WTC11 (cell line): ENCODE results near the gene TOPAZ1. TPM values are rescaled to one million over a fixed set of nuclear protein-coding genes. Genes with fewer than 3 reads are reported as not detected.

Experiments used
- ATAC-seq: fragments of 200-7000 bp; cut with Tn5 transposase; 2 replicates; pipeline ENCODE4 v1.10.0; 2021; ENCODE audit warnings: mild to moderate bottlenecking, moderate library complexity
- CTCF ChIA-PET: fragments of 300-600 bp; sonication (Branson Sonifier 250); formaldehyde crosslinking; loops from one replicate; lab custom pipeline; 2021; ENCODE audit warnings: antibody characterized with exemption; lab: Charles Lee
- POLR2A ChIA-PET: fragments of 350-600 bp; sonication (Branson Sonifier 250); formaldehyde crosslinking; loops from one replicate; lab custom pipeline; 2021; ENCODE audit warnings: antibody characterized with exemption; lab: Charles Lee
- DNase-seq: peaks from one replicate; pipeline ENCODE4 v3.0.0; 2021; ENCODE audit warnings: low spot score
- H3K27ac Mint-ChIP-seq: 2 replicates; pipeline ENCODE4 v1.8.0; 2021; ENCODE audit warnings: mixed read lengths
- H3K27me3 Mint-ChIP-seq: 2 replicates; pipeline ENCODE4 v1.8.0; 2021; ENCODE audit warnings: low read depth, mild to moderate bottlenecking, moderate library complexity, mixed read lengths
- H3K36me3 Mint-ChIP-seq: 2 replicates; pipeline ENCODE4 v1.8.0; 2021; ENCODE audit warnings: mixed read lengths
- H3K4me1 Mint-ChIP-seq: 2 replicates; pipeline ENCODE4 v1.8.0; 2022; ENCODE audit warnings: mixed read lengths
- H3K4me3 Mint-ChIP-seq: 2 replicates; pipeline ENCODE4 v1.8.0; 2021; ENCODE audit warnings: mild to moderate bottlenecking, moderate library complexity, mixed read lengths
- H3K9me3 Mint-ChIP-seq: 2 replicates; pipeline ENCODE4 v1.8.0; 2021; ENCODE audit warnings: mixed read lengths
- CBFB ChIP-seq: sonication (generic); formaldehyde crosslinking; IDR thresholded peaks from 2 replicates; pipeline ENCODE4 v1.8.1; 2022; ENCODE audit warnings: mild to moderate bottlenecking, low read depth, missing genetic modification reagents
- EMX1 ChIP-seq: fragments of 250-450 bp; sonication (Bioruptor Pico); IDR thresholded peaks from 2 replicates; pipeline ENCODE4 v1.8.0; 2021; ENCODE audit warnings: mild to moderate bottlenecking
- FOXP1 ChIP-seq: sonication (generic); formaldehyde crosslinking; IDR thresholded peaks from 2 replicates; pipeline ENCODE4 v1.8.0; 2022; ENCODE audit warnings: missing genetic modification reagents, mild to moderate bottlenecking, moderate library complexity, borderline replicate concordance
- GABPB1 ChIP-seq: sonication (generic); formaldehyde crosslinking; IDR thresholded peaks from 2 replicates; pipeline ENCODE4 v1.8.1; 2023; ENCODE audit warnings: mild to moderate bottlenecking, missing genetic modification reagents
- IRF2 ChIP-seq: sonication (generic); formaldehyde crosslinking; IDR thresholded peaks from 2 replicates; pipeline ENCODE4 v1.8.0; 2022; ENCODE audit warnings: low read depth, missing genetic modification reagents, borderline replicate concordance
- JAZF1 ChIP-seq: fragments of 250-450 bp; sonication (Bioruptor Pico); IDR thresholded peaks from 2 replicates; pipeline ENCODE4 v1.9.0; 2021; ENCODE audit warnings: moderate library complexity, mild to moderate bottlenecking, inconsistent platforms
- OVOL2 ChIP-seq: fragments of 250-450 bp; sonication (Bioruptor Pico); IDR thresholded peaks from 2 replicates; pipeline ENCODE4 v1.9.0; 2021; ENCODE audit warnings: mild to moderate bottlenecking, borderline replicate concordance
- TEAD4 ChIP-seq: sonication (generic); formaldehyde crosslinking; IDR thresholded peaks from 2 replicates; pipeline ENCODE4 v1.8.0; 2022; ENCODE audit warnings: mild to moderate bottlenecking, missing genetic modification reagents
- TP53 ChIP-seq: sonication (generic); formaldehyde crosslinking; IDR thresholded peaks from 2 replicates; pipeline ENCODE4 v1.8.1; 2023; ENCODE audit warnings: mild to moderate bottlenecking, missing genetic modification reagents
- ZNF219 ChIP-seq: sonication (generic); formaldehyde crosslinking; IDR thresholded peaks from 2 replicates; pipeline ENCODE4 v1.8.0; 2023; ENCODE audit warnings: missing genetic modification reagents, mild to moderate bottlenecking, borderline replicate concordance
- ZNF317 ChIP-seq: sonication (generic); formaldehyde crosslinking; IDR thresholded peaks from 2 replicates; pipeline ENCODE4 v1.8.1; 2023; ENCODE audit warnings: low read depth, mild to moderate bottlenecking, moderate library complexity, missing genetic modification reagents, borderline replicate concordance
- ZNF423 ChIP-seq: fragments of 250-450 bp; sonication (Bioruptor Pico); IDR thresholded peaks from 2 replicates; pipeline ENCODE4 v2.1.2; 2022; ENCODE audit warnings: mild to moderate bottlenecking, moderate library complexity
- ZNF671 ChIP-seq: fragments of 250-450 bp; sonication (Bioruptor Pico); IDR thresholded peaks from 2 replicates; pipeline ENCODE4 v1.8.0; 2021; ENCODE audit warnings: mild to moderate bottlenecking
- total RNA-seq: library from RNA; stranded (reverse); gene quantifications from 3 replicates; pipeline ENCODE4 v1.2.3, GENCODE V29; 2021
- TF ChIP-seq, protein P1 (sequence below): sonication (generic); formaldehyde crosslinking; IDR thresholded peaks from 2 replicates; pipeline ENCODE4 v1.8.0; 2023; ENCODE audit warnings: mild to moderate bottlenecking, missing genetic modification reagents
- TF ChIP-seq, protein P2 (sequence below): sonication (generic); formaldehyde crosslinking; IDR thresholded peaks from 2 replicates; pipeline ENCODE4 v1.8.0; 2023; ENCODE audit warnings: missing genetic modification reagents
- TF ChIP-seq, protein P3 (sequence below): fragments of 250-450 bp; sonication (Bioruptor Pico); IDR thresholded peaks from 2 replicates; pipeline ENCODE4 v1.9.0; 2021; ENCODE audit warnings: mild to moderate bottlenecking
- TF ChIP-seq, protein P4 (sequence below): sonication (generic); formaldehyde crosslinking; IDR thresholded peaks from 2 replicates; pipeline ENCODE4 v1.8.1; 2022; ENCODE audit warnings: missing genetic modification reagents, borderline replicate concordance
- TF ChIP-seq, protein P5 (sequence below): sonication (generic); formaldehyde crosslinking; IDR thresholded peaks from 2 replicates; pipeline ENCODE4 v1.8.1; 2023; ENCODE audit warnings: mild to moderate bottlenecking, missing genetic modification reagents
- TF ChIP-seq, protein P6 (sequence below): fragments of 250-450 bp; sonication (Bioruptor Pico); IDR thresholded peaks from 2 replicates; pipeline ENCODE4 v1.8.0; 2021; ENCODE audit warnings: mild to moderate bottlenecking
- TF ChIP-seq, protein P7 (sequence below): sonication (generic); formaldehyde crosslinking; conservative IDR thresholded peaks from 2 replicates; pipeline ENCODE4 v1.8.1; 2023; ENCODE audit warnings: mild to moderate bottlenecking, low read depth, missing genetic modification reagents, moderate library complexity
- TF ChIP-seq, protein P8 (sequence below): sonication (generic); formaldehyde crosslinking; IDR thresholded peaks from 2 replicates; pipeline ENCODE4 v1.8.1; 2023; ENCODE audit warnings: mild to moderate bottlenecking, missing genetic modification reagents, moderate library complexity

The TOPAZ1 gene
- total RNA-seq, 1 experiment from 2014 or later, result not detected

DNA sequence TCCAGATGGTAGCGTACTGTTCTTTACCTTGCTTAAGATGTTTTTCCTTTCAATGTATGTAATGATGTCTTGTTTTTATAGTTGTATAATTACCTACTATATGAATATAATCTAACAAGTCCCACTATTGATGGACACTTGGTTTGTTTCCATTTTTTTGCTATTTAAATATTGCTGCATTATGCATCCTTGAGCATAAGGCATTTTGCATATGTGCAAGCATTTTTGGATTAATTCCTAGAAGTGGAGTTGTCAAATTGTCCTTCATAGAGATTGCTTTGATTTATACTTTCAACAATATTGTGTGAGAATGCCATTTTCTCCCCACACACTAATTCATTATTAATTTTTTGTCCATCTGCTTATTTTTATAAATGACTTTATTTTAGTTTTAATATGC lies 17.7 kb downstream of the TOPAZ1 start (continued):
- no peak for TF ChIP-seq OVOL2 (CRISPR knock-in tag)
- TF ChIP-seq ZNF317 (CRISPR knock-in tag), result no peak

DNA sequence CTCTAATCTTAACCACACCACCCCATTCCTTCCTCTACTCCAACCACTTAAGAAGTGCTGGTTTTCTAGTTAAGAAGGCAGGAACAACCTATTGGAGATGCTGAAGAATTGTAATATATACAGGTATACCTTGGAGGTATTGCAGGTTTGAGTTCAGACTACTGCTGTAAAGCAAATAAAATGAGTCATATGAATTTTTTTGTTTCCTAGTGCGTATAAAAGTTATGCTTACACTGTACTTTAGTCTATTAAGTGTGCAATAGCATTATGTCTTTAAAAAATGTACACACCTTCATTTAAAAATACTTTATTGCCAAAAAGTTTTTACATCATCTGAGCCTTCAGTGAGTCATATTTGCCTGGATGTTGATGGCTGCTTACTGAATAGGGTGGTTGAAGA lies 22.5 kb downstream of the TOPAZ1 start:
- H3K4me1 Mint-ChIP-seq, result no peaks in the 10 kb centered on the region
- ChIA-PET CTCF (no interaction called here), POLR2A (no interaction called here)
- H3K9me3 Mint-ChIP-seq, result peaks cover 7% of the 10 kb centered on the region
- no peak for DNase-seq
- no peak overlapping the region for H3K4me3 Mint-ChIP-seq
- TF ChIP-seq, protein P1, sequence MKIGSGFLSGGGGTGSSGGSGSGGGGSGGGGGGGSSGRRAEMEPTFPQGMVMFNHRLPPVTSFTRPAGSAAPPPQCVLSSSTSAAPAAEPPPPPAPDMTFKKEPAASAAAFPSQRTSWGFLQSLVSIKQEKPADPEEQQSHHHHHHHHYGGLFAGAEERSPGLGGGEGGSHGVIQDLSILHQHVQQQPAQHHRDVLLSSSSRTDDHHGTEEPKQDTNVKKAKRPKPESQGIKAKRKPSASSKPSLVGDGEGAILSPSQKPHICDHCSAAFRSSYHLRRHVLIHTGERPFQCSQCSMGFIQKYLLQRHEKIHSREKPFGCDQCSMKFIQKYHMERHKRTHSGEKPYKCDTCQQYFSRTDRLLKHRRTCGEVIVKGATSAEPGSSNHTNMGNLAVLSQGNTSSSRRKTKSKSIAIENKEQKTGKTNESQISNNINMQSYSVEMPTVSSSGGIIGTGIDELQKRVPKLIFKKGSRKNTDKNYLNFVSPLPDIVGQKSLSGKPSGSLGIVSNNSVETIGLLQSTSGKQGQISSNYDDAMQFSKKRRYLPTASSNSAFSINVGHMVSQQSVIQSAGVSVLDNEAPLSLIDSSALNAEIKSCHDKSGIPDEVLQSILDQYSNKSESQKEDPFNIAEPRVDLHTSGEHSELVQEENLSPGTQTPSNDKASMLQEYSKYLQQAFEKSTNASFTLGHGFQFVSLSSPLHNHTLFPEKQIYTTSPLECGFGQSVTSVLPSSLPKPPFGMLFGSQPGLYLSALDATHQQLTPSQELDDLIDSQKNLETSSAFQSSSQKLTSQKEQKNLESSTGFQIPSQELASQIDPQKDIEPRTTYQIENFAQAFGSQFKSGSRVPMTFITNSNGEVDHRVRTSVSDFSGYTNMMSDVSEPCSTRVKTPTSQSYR (CRISPR knock-in tag), result no peak
- TF ChIP-seq TEAD4 (CRISPR knock-in tag), result no peak
- TF ChIP-seq, protein P2, sequence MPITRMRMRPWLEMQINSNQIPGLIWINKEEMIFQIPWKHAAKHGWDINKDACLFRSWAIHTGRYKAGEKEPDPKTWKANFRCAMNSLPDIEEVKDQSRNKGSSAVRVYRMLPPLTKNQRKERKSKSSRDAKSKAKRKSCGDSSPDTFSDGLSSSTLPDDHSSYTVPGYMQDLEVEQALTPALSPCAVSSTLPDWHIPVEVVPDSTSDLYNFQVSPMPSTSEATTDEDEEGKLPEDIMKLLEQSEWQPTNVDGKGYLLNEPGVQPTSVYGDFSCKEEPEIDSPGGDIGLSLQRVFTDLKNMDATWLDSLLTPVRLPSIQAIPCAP (CRISPR knock-in tag), result no peak
- TF ChIP-seq OVOL2 (CRISPR knock-in tag), result no peak
- TF ChIP-seq, protein P3, sequence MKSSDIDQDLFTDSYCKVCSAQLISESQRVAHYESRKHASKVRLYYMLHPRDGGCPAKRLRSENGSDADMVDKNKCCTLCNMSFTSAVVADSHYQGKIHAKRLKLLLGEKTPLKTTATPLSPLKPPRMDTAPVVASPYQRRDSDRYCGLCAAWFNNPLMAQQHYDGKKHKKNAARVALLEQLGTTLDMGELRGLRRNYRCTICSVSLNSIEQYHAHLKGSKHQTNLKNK, result no peak
- no peak for TF ChIP-seq CBFB (CRISPR knock-in tag)
- TF ChIP-seq GABPB1 (CRISPR knock-in tag), result no peak
- TF ChIP-seq, protein P4, sequence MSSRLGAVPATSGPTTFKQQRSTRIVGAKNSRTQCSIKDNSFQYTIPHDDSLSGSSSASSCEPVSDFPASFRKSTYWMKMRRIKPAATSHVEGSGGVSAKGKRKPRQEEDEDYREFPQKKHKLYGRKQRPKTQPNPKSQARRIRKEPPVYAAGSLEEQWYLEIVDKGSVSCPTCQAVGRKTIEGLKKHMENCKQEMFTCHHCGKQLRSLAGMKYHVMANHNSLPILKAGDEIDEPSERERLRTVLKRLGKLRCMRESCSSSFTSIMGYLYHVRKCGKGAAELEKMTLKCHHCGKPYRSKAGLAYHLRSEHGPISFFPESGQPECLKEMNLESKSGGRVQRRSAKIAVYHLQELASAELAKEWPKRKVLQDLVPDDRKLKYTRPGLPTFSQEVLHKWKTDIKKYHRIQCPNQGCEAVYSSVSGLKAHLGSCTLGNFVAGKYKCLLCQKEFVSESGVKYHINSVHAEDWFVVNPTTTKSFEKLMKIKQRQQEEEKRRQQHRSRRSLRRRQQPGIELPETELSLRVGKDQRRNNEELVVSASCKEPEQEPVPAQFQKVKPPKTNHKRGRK (CRISPR knock-in tag), result no peak
- no peak for TF ChIP-seq EMX1 (CRISPR knock-in tag)
- TF ChIP-seq, protein P5, sequence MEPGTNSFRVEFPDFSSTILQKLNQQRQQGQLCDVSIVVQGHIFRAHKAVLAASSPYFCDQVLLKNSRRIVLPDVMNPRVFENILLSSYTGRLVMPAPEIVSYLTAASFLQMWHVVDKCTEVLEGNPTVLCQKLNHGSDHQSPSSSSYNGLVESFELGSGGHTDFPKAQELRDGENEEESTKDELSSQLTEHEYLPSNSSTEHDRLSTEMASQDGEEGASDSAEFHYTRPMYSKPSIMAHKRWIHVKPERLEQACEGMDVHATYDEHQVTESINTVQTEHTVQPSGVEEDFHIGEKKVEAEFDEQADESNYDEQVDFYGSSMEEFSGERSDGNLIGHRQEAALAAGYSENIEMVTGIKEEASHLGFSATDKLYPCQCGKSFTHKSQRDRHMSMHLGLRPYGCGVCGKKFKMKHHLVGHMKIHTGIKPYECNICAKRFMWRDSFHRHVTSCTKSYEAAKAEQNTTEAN (CRISPR knock-in tag), result no peak
- TF ChIP-seq ZNF219 (CRISPR knock-in tag), result no peak
- no peak for TF ChIP-seq TP53 (CRISPR knock-in tag)
- TF ChIP-seq, all 79 proteins: peak for 0
- no peaks in the 10 kb centered on the region for H3K27me3 Mint-ChIP-seq
- ATAC-seq, result no peak
- H3K36me3 Mint-ChIP-seq, result no peaks in the 10 kb centered on the region
- no peak overlapping the region for H3K27ac Mint-ChIP-seq

DNA sequence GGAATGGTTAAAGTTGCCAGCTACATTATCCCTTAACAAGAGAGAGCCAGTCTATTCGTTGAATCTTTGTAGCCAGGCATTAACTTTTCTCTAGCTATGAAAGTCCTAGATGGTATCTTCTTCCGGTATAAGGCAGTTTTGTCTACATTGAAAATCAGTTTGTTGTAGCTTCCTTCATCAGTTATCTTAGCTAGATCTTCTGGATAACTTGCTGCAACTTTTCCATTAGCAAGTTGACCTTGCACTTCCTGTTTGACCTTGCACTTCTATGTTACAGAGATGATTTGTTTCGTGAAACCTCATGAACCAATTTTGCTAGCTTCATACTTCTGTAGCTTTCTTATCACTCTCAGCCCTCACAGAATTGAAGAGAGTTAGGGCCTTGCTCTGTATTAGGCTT lies 24.1 kb downstream of the TOPAZ1 start:
- Mint-ChIP-seq H3K9me3 (peaks cover 7% of the 10 kb centered on the region), H3K4me3 (no peak overlapping the region), H3K4me1 (no peaks in the 10 kb centered on the region), H3K27me3 (no peaks in the 10 kb centered on the region), H3K36me3 (no peaks in the 10 kb centered on the region), H3K27ac (no peak overlapping the region)
- DNase-seq, result no peak
- ChIA-PET POLR2A (no interaction called here), CTCF (no interaction called here)
- no peak for ATAC-seq
- TF ChIP-seq IRF2 (CRISPR knock-in tag), result no peak
- TF ChIP-seq, protein P6, sequence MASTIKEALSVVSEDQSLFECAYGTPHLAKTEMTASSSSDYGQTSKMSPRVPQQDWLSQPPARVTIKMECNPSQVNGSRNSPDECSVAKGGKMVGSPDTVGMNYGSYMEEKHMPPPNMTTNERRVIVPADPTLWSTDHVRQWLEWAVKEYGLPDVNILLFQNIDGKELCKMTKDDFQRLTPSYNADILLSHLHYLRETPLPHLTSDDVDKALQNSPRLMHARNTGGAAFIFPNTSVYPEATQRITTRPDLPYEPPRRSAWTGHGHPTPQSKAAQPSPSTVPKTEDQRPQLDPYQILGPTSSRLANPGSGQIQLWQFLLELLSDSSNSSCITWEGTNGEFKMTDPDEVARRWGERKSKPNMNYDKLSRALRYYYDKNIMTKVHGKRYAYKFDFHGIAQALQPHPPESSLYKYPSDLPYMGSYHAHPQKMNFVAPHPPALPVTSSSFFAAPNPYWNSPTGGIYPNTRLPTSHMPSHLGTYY (CRISPR knock-in tag), result no peak
- no peak for TF ChIP-seq JAZF1 (CRISPR knock-in tag)
- TF ChIP-seq ZNF219 (CRISPR knock-in tag), result no peak
- TF ChIP-seq FOXP1 (CRISPR knock-in tag), result no peak
- TF ChIP-seq, protein P7, sequence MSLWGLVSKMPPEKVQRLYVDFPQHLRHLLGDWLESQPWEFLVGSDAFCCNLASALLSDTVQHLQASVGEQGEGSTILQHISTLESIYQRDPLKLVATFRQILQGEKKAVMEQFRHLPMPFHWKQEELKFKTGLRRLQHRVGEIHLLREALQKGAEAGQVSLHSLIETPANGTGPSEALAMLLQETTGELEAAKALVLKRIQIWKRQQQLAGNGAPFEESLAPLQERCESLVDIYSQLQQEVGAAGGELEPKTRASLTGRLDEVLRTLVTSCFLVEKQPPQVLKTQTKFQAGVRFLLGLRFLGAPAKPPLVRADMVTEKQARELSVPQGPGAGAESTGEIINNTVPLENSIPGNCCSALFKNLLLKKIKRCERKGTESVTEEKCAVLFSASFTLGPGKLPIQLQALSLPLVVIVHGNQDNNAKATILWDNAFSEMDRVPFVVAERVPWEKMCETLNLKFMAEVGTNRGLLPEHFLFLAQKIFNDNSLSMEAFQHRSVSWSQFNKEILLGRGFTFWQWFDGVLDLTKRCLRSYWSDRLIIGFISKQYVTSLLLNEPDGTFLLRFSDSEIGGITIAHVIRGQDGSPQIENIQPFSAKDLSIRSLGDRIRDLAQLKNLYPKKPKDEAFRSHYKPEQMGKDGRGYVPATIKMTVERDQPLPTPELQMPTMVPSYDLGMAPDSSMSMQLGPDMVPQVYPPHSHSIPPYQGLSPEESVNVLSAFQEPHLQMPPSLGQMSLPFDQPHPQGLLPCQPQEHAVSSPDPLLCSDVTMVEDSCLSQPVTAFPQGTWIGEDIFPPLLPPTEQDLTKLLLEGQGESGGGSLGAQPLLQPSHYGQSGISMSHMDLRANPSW (CRISPR knock-in tag), result no peak
- TF ChIP-seq TP53 (CRISPR knock-in tag), result no peak
- TF ChIP-seq, protein P8, sequence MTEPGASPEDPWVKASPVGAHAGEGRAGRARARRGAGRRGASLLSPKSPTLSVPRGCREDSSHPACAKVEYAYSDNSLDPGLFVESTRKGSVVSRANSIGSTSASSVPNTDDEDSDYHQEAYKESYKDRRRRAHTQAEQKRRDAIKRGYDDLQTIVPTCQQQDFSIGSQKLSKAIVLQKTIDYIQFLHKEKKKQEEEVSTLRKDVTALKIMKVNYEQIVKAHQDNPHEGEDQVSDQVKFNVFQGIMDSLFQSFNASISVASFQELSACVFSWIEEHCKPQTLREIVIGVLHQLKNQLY (CRISPR knock-in tag), result no peak
- TF ChIP-seq ZNF423, result no peak
- no peak for TF ChIP-seq ZNF671 (CRISPR knock-in tag)
- no peak for TF ChIP-seq ZNF317 (CRISPR knock-in tag)
